Thyroid gland (tissue), 4 donors: ENCODE measurements around the gene RAB31.

Experiments used
- POLR2A ChIP-seq, 2 donors: fragments of 450-650 bp; IDR thresholded peaks; one replicate each; pipeline ENCODE4 v1.6.1; 2017; ENCODE audit warnings: antibody characterized with exemption in 2 of 2, mild to moderate bottlenecking in 2 of 2, moderate library complexity in 1 of 2
- TF ChIP-seq, protein P1 (sequence below), 6 experiments: fragments of 200-600 bp in 3 of 6; fragments of 450-650 bp in 3 of 6; sonication (generic) in 3 of 6; IDR thresholded peaks; one replicate each; pipeline ENCODE4 v1.5.1; 2016 to 2019; ENCODE audit warnings: antibody characterized with exemption in 6 of 6, mild to moderate bottlenecking in 2 of 6, inconsistent platforms in 1 of 6, moderate library complexity in 1 of 6

DNA sequence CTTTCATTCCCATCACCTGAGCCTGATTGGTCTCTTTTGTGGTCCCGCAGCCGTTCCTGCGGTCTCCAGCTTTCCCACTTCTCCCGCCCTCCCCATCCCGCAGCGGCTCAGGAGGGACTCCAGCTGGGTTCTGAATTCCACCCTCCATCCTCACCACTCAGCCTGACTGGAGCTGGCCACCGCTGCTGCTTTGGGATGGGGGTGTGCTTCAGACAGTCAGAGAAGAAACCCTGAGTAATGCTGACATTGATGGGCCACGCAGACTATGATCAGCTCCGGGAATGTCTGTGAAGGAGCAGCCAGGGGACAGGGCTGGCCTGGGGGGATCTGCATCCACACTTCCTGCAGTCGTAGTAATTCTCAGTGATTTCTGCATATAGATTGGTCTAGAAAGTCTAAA lies 131.8 kb downstream of the RAB31 start:
- TF ChIP-seq, protein P1, sequence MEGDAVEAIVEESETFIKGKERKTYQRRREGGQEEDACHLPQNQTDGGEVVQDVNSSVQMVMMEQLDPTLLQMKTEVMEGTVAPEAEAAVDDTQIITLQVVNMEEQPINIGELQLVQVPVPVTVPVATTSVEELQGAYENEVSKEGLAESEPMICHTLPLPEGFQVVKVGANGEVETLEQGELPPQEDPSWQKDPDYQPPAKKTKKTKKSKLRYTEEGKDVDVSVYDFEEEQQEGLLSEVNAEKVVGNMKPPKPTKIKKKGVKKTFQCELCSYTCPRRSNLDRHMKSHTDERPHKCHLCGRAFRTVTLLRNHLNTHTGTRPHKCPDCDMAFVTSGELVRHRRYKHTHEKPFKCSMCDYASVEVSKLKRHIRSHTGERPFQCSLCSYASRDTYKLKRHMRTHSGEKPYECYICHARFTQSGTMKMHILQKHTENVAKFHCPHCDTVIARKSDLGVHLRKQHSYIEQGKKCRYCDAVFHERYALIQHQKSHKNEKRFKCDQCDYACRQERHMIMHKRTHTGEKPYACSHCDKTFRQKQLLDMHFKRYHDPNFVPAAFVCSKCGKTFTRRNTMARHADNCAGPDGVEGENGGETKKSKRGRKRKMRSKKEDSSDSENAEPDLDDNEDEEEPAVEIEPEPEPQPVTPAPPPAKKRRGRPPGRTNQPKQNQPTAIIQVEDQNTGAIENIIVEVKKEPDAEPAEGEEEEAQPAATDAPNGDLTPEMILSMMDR (IDR thresholded peaks at IDR 0.05), result no peak
- no peak for TF ChIP-seq POLR2A (IDR thresholded peaks at IDR 0.05)
